Esophagus squamous epithelium (tissue), 5 donors: Measurements from ENCODE around the gene CAMK1D. TPM values are rescaled to one million over a fixed set of nuclear protein-coding genes. Genes with fewer than 3 reads are reported as not detected.

Source experiments
- DNase-seq: peaks from one replicate; lab custom pipeline; 2025; lab: John Stamatoyannopoulos, UW
- H3K27ac ChIP-seq, 4 donors: fragments of 200-600 bp; sonication (generic); one replicate each; pipeline ENCODE4 v1.5.1; 2016 to 2019; ENCODE audit warnings: mild to moderate bottlenecking in 1 of 4
- H3K27me3 ChIP-seq, 4 donors: fragments of 200-600 bp; sonication (generic); 1 replicate in 3 of 4; 2 replicates in 1 of 4; pipeline versions ENCODE4 v1.5.1 to v1.6.0; 2017 to 2021; ENCODE audit warnings: antibody characterized with exemption in 1 of 4
- H3K36me3 ChIP-seq, 3 donors: fragments of 200-600 bp; sonication (generic); one replicate each; pipeline ENCODE4 v1.5.1; 2016 to 2019
- H3K4me1 ChIP-seq, 3 donors: fragments of 200-600 bp; sonication (generic); one replicate each; pipeline ENCODE4 v1.5.1; 2017 to 2019
- H3K4me3 ChIP-seq, 4 donors: fragments of 200-600 bp; sonication (generic); 1 replicate in 3 of 4; 2 replicates in 1 of 4; pipeline ENCODE4 v1.5.1; 2016 to 2019; ENCODE audit warnings: mild to moderate bottlenecking in 2 of 4, moderate library complexity in 1 of 4
- H3K9me3 ChIP-seq, 3 donors: fragments of 200-600 bp; sonication (generic); one replicate each; pipeline ENCODE4 v1.5.1; 2016 to 2019
- CTCF ChIP-seq, 6 experiments: fragments of 450-650 bp in 4 of 6; fragments of 200-600 bp in 2 of 6; sonication (generic) in 2 of 6; IDR thresholded peaks; one replicate each; pipeline ENCODE4 v1.5.1; 2016 to 2019; ENCODE audit warnings: antibody characterized with exemption in 6 of 6, mild to moderate bottlenecking in 4 of 6, moderate library complexity in 4 of 6
- POLR2A ChIP-seq, 4 donors: fragments of 450-650 bp; IDR thresholded peaks; one replicate each; pipeline ENCODE4 v1.6.1; 2017; ENCODE audit warnings: antibody characterized with exemption in 4 of 4, mild to moderate bottlenecking in 4 of 4, moderate library complexity in 3 of 4
- WGBS, 2 donors: methylation state at CpG; one replicate each; pipeline ENCODE4 v1.1.5; 2018; 5-methylcytosine and 5-hydroxymethylcytosine counted together
- intact Hi-C: fragments of 100-400 bp; cut with DNase I; formaldehyde crosslinking; loops from one replicate; pipeline ENCODE4 v1.15.0; 2022
- total RNA-seq, 4 donors: library from RNA; depleted of rRNA; stranded (reverse); fragments of >200 nt; gene quantifications; one replicate each; pipeline ENCODE4 v1.1.0, GENCODE V29; 2016
- donor health status: DM: yes; HTN: yes; CAD: no.

Gene CAMK1D
- total RNA-seq, 4 donors from 2014 or later = 3.8 to 11.8 (median 9.9) TPM

GRCh38 chr10:12594448-12594944 is 245.1 kb downstream of the CAMK1D start:
- Histone ChIP-seq H3K36me3 (no peaks in the 10 kb centered on the region), H3K4me1 (peaks cover 4 to 58% (median 14%) of the 10 kb centered on the region in 3 donors), H3K27ac (peak overlapping the region in 3 of 4 donors; percentile 38 to 69 (median 64)), H3K4me3 (no peak overlapping the region), H3K27me3 (no peaks in the 10 kb centered on the region), H3K9me3 (peaks cover 0 to 8% (median 0%) of the 10 kb centered on the region in 3 donors)
- DNase-seq = no peak
- TF ChIP-seq POLR2A (IDR thresholded peaks at IDR 0.05) (no peak), CTCF (IDR thresholded peaks at IDR 0.05) (no peak)
- intact Hi-C loops = no loop called here
- WGBS, 2 donors = 52 to 74% methylated on average over 8 of the region's 8 CpGs

GRCh38 chr10:12595936-12596576 is 246.7 kb downstream of the CAMK1D start:
- no peak overlapping the region for H3K27ac ChIP-seq
- no peak for DNase-seq
- 89 to 93% methylated on average over 2 of the region's 2 CpGs for WGBS, 2 donors
- H3K36me3 ChIP-seq = no peaks in the 10 kb centered on the region
- H3K27me3 ChIP-seq = no peaks in the 10 kb centered on the region
- no peak overlapping the region for H3K4me3 ChIP-seq
- H3K4me1 ChIP-seq = peaks cover 4 to 43% (median 14%) of the 10 kb centered on the region in 3 donors
- intact Hi-C loops = no loop called here
- TF ChIP-seq POLR2A (IDR thresholded peaks at IDR 0.05) (no peak), CTCF (IDR thresholded peaks at IDR 0.05) (no peak)
- peaks cover 0 to 8% (median 0%) of the 10 kb centered on the region in 3 donors for H3K9me3 ChIP-seq

GRCh38 chr10:12597176-12597575 is 247.8 kb downstream of the CAMK1D start:
- intact Hi-C loops = no loop called here
- TF ChIP-seq POLR2A (IDR thresholded peaks at IDR 0.05) (no peak), CTCF (IDR thresholded peaks at IDR 0.05) (no peak)
- DNase-seq = no peak
- Histone ChIP-seq H3K27ac (no peak overlapping the region), H3K9me3 (peaks cover 0 to 8% (median 0%) of the 10 kb centered on the region in 3 donors), H3K36me3 (no peaks in the 10 kb centered on the region), H3K27me3 (no peaks in the 10 kb centered on the region), H3K4me3 (no peak overlapping the region), H3K4me1 (peaks cover 4 to 38% (median 14%) of the 10 kb centered on the region in 3 donors)
- 69 to 86% methylated on average over 1 to 2 of the region's 6 CpGs for WGBS, 2 donors

GRCh38 chr10:12597788-12598765 is 248.7 kb downstream of the CAMK1D start:
- no peak for TF ChIP-seq CTCF (IDR thresholded peaks at IDR 0.05)
- TF ChIP-seq POLR2A (IDR thresholded peaks at IDR 0.05) = no peak
- WGBS, 2 donors = 83 to 85% methylated on average over 14 to 15 of the region's 15 CpGs
- no peak for DNase-seq
- peaks cover 4 to 29% (median 7%) of the 10 kb centered on the region in 3 donors for H3K4me1 ChIP-seq
- H3K27me3 ChIP-seq = no peaks in the 10 kb centered on the region
- H3K36me3 ChIP-seq = no peaks in the 10 kb centered on the region
- H3K9me3 ChIP-seq = peaks cover 0 to 8% (median 0%) of the 10 kb centered on the region in 3 donors
- no peak overlapping the region for H3K27ac ChIP-seq
- no peak overlapping the region for H3K4me3 ChIP-seq
- intact Hi-C loops = no loop called here
